Spleen (tissue), 7 donors: ENCODE measurements around the gene IL36A.

Source experiments
- CTCF ChIP-seq, 11 experiments: fragments of 200-600 bp in 7 of 11; fragments of 450-650 bp in 4 of 11; sonication (generic) in 4 of 11; IDR thresholded peaks in 8 of 11; conservative IDR thresholded peaks in 3 of 11; 1 replicate in 7 of 11; 2 replicates in 4 of 11; pipeline versions ENCODE4 v1.4.0 to v1.8.0; 2016 to 2021; ENCODE audit warnings: antibody characterized with exemption in 11 of 11, inconsistent platforms in 4 of 11, mild to moderate bottlenecking in 1 of 11
- POLR2A ChIP-seq, 3 donors: fragments of 450-650 bp; IDR thresholded peaks; one replicate each; pipeline ENCODE4 v1.5.1; 2017; ENCODE audit warnings: antibody characterized with exemption in 3 of 3, mild to moderate bottlenecking in 1 of 3
- POLR2AphosphoS5 ChIP-seq, 3 donors: sonication (generic); formaldehyde crosslinking; IDR thresholded peaks; one replicate each; pipeline ENCODE4 v1.5.1; 2017; ENCODE audit warnings: antibody characterized with exemption in 3 of 3
- donor health status: DM: no; HTN: no; CAD: no; lungs with moderate emphysema.
- donor health status: DM: no; HTN: no; CAD: no.
- donor health status: DM: no; HTN: no; CAD: no.

- TF ChIP-seq POLR2A (IDR thresholded peaks at IDR 0.05) (no peak), POLR2AphosphoS5 (IDR thresholded peaks at IDR 0.05) (no peak), CTCF (IDR thresholded peaks at IDR 0.05 in 8 of 11, conservative IDR thresholded peaks at IDR 0.05 in 3 of 11) (no peak)
Measured at GRCh38 chr2:113036763-113037162, 31.5 kb downstream of the IL36A start.
